H9 (cell line): Measurements from ENCODE around the gene ARL2BP. TPM values are rescaled to one million over a fixed set of nuclear protein-coding genes. Genes with fewer than 3 reads are reported as not detected.

ENCODE experiments used
- DNase-seq: peaks from one replicate; pipeline ENCODE4 v3.0.0-alpha.2; 2017
- H2AFZ ChIP-seq: one replicate; pipeline ENCODE4 v1.6.1; 2013; ENCODE audit warnings: mild to moderate bottlenecking, low read length, control low read depth, moderate library complexity
- H2AK5ac ChIP-seq: 2 replicates; pipeline ENCODE4 v1.6.1; 2013; ENCODE audit warnings: low read length, control low read depth, mixed read lengths; ENCODE audit not compliant: insufficient read length
- H2BK120ac ChIP-seq: one replicate; pipeline ENCODE4 v1.6.1; 2013; ENCODE audit warnings: low read depth, mild to moderate bottlenecking, low read length, control low read depth, inconsistent platforms; ENCODE audit not compliant: poor library complexity, severe bottlenecking
- H2BK12ac ChIP-seq: 2 replicates; pipeline ENCODE4 v1.6.1; 2013; ENCODE audit warnings: low read length, control low read depth, mixed read lengths, low read depth; ENCODE audit not compliant: insufficient read length
- H2BK15ac ChIP-seq: 2 replicates; pipeline ENCODE4 v1.6.1; 2013; ENCODE audit warnings: low read depth, low read length, control low read depth
- H2BK20ac ChIP-seq: one replicate; pipeline ENCODE4 v1.6.1; 2013; ENCODE audit warnings: low read depth, mild to moderate bottlenecking, low read length, control low read depth, inconsistent platforms; ENCODE audit not compliant: poor library complexity, severe bottlenecking
- H2BK5ac ChIP-seq: 2 replicates; pipeline ENCODE4 v1.6.1; 2013; ENCODE audit warnings: low read length, control low read depth, mixed read lengths; ENCODE audit not compliant: insufficient read length
- H3K14ac ChIP-seq: 2 replicates; pipeline ENCODE4 v1.6.1; 2013; ENCODE audit warnings: low read length, control low read depth; ENCODE audit not compliant: insufficient read depth
- H3K18ac ChIP-seq: 2 replicates; pipeline ENCODE4 v1.6.1; 2013; ENCODE audit warnings: low read depth, mild to moderate bottlenecking, mixed read lengths, low read length, control low read depth; ENCODE audit not compliant: insufficient read length
- H3K23ac ChIP-seq: 2 replicates; pipeline ENCODE4 v1.6.1; 2013; ENCODE audit warnings: low read length, control low read depth, mixed read lengths, low read depth; ENCODE audit not compliant: insufficient read length
- H3K23me2 ChIP-seq: 2 replicates; pipeline ENCODE4 v1.6.1; 2013; ENCODE audit warnings: low read depth, mild to moderate bottlenecking, mixed read lengths, low read length, control low read depth; ENCODE audit not compliant: insufficient read length, poor library complexity, severe bottlenecking
- H3K27ac ChIP-seq: 2 replicates; pipeline ENCODE4 v1.5.1; 2013; ENCODE audit warnings: low read length, control low read depth, mixed read lengths, low read depth; ENCODE audit not compliant: insufficient read length
- H3K27me3 ChIP-seq: 2 replicates; pipeline ENCODE4 v1.6.1; 2013; ENCODE audit warnings: low read length, control low read depth, inconsistent platforms; ENCODE audit not compliant: insufficient read depth
- H3K4ac ChIP-seq: 2 replicates; pipeline ENCODE4 v1.6.1; 2013; ENCODE audit warnings: low read depth, mild to moderate bottlenecking, control low read depth, inconsistent platforms, low read length, moderate library complexity
- H3K4me1 ChIP-seq: 2 replicates; pipeline ENCODE4 v1.6.1; 2013; ENCODE audit warnings: low read length, control low read depth, inconsistent platforms; ENCODE audit not compliant: insufficient read depth
- H3K4me2 ChIP-seq: 2 replicates; pipeline ENCODE4 v1.6.1; 2013; ENCODE audit warnings: low read length, control low read depth, mixed read lengths; ENCODE audit not compliant: insufficient read length, insufficient read depth
- H3K56ac ChIP-seq: 2 replicates; pipeline ENCODE4 v1.6.1; 2013; ENCODE audit warnings: low read depth, mild to moderate bottlenecking, mixed read lengths, low read length, control low read depth; ENCODE audit not compliant: insufficient read length
- H3K79me1 ChIP-seq: 2 replicates; pipeline ENCODE4 v1.6.1; 2013; ENCODE audit warnings: low read depth, mild to moderate bottlenecking, moderate library complexity, low read length, control low read depth, inconsistent platforms; ENCODE audit not compliant: insufficient read depth, poor library complexity, severe bottlenecking
- H3K79me2 ChIP-seq: 2 replicates; pipeline ENCODE4 v1.6.1; 2013; ENCODE audit warnings: low read length, control low read depth, inconsistent platforms; ENCODE audit not compliant: insufficient read depth
- H3K9ac ChIP-seq: 2 replicates; pipeline ENCODE4 v1.6.1; 2013; ENCODE audit warnings: low read length, control low read depth, mixed read lengths; ENCODE audit not compliant: insufficient read length; ENCODE audit errors: extremely low read depth
- H3K9me3 ChIP-seq: one replicate; pipeline ENCODE4 v1.6.1; 2013; ENCODE audit warnings: low read depth, low read length, inconsistent platforms; ENCODE audit not compliant: control insufficient read depth
- H3T11ph ChIP-seq: one replicate; pipeline ENCODE4 v1.6.1; 2013; ENCODE audit warnings: mild to moderate bottlenecking, low read length, control low read depth, inconsistent platforms
- H4K20me1 ChIP-seq: one replicate; pipeline ENCODE4 v1.6.1; 2013; ENCODE audit not compliant: control insufficient read depth, insufficient read length, insufficient read depth
- H4K5ac ChIP-seq: 2 replicates; pipeline ENCODE4 v1.6.1; 2013; ENCODE audit warnings: low read depth, mild to moderate bottlenecking, mixed read lengths, low read length, control low read depth; ENCODE audit not compliant: insufficient read length
- H4K8ac ChIP-seq: replicated peaks from 2 replicates; pipeline ENCODE4 v1.6.1; 2013; ENCODE audit warnings: low read length, control low read depth, mixed read lengths, low read depth; ENCODE audit not compliant: insufficient read length
- H4K91ac ChIP-seq: 2 replicates; pipeline ENCODE4 v1.6.1; 2013; ENCODE audit warnings: low read depth, mild to moderate bottlenecking, moderate library complexity, mixed read lengths, low read length, control low read depth; ENCODE audit not compliant: insufficient read length
- H3K27ac Mint-ChIP-seq, 3 experiments: 2 replicates in 2 of 3; 3 replicates in 1 of 3; pipeline ENCODE4 v1.8.0; 2020 to 2021; ENCODE audit warnings: mixed read lengths in 3 of 3, mild to moderate bottlenecking in 1 of 3, moderate library complexity in 1 of 3
- H3K27me3 Mint-ChIP-seq: 2 replicates; pipeline ENCODE4 v1.8.0; 2021; ENCODE audit warnings: low read depth, mild to moderate bottlenecking, moderate library complexity, mixed read lengths
- H3K36me3 Mint-ChIP-seq, 3 experiments: 2 replicates in 2 of 3; 3 replicates in 1 of 3; pipeline ENCODE4 v1.8.0; 2020 to 2021; ENCODE audit warnings: low read depth in 3 of 3, mixed read lengths in 3 of 3; ENCODE audit not compliant: insufficient read depth in 1 of 3
- H3K4me1 Mint-ChIP-seq, 2 experiments: 2 replicates each; pipeline ENCODE4 v1.8.0; 2020; ENCODE audit warnings: mixed read lengths in 2 of 2
- H3K4me3 Mint-ChIP-seq, 2 experiments: 2 replicates in 1 of 2; 3 replicates in 1 of 2; pipeline ENCODE4 v1.8.0; 2020 to 2021; ENCODE audit warnings: mild to moderate bottlenecking in 2 of 2, mixed read lengths in 2 of 2, moderate library complexity in 1 of 2
- H3K9me3 Mint-ChIP-seq, 2 experiments: 2 replicates in 1 of 2; 3 replicates in 1 of 2; pipeline ENCODE4 v1.8.0; 2020; ENCODE audit warnings: mild to moderate bottlenecking in 2 of 2, mixed read lengths in 2 of 2, moderate library complexity in 1 of 2
- CTCF ChIP-seq: fragments of 200-600 bp; sonication (generic); conservative IDR thresholded peaks from 3 replicates; pipeline ENCODE4 v1.8.0; 2021; ENCODE audit warnings: antibody characterized with exemption, mild to moderate bottlenecking
- WGBS: extraction: QIAGEN DNeasy Blood & Tissue Kit; methylation state at CpG from one replicate; pipeline ENCODE4 v1.1.7; 2013; ENCODE audit warnings: missing lambda C conversion rate, low lambda C conversion rate, mixed read lengths; ENCODE audit not compliant: insufficient read length; ENCODE audit errors: extremely low coverage; 5-methylcytosine and 5-hydroxymethylcytosine counted together
- total RNA-seq: library from RNA; stranded (reverse); gene quantifications from 2 replicates; pipeline ENCODE4 v1.2.1, GENCODE V29; 2021

The ARL2BP gene
- total RNA-seq, 1 experiment from 2014 or later, result 18.0 TPM

GRCh38 chr16:57260294-57260929, 15.4 kb downstream of the ARL2BP start:
- no peak overlapping the region for H3K9ac ChIP-seq
- no peaks in the 10 kb centered on the region for H3K79me1 ChIP-seq
- DNase-seq, result peak; percentile 67
- peak overlapping the region; percentile 85 for H2BK12ac ChIP-seq
- H4K8ac ChIP-seq, result no peak overlapping the region
- peak overlapping the region; percentile 4 for H3K4me2 ChIP-seq
- H2BK15ac ChIP-seq, result no peak overlapping the region
- no peak overlapping the region for H2AK5ac ChIP-seq
- no peak for TF ChIP-seq CTCF
- H4K20me1 ChIP-seq, result no peaks in the 10 kb centered on the region
- H3K4me1 ChIP-seq, result peaks cover 3% of the 10 kb centered on the region
- H3K79me2 ChIP-seq, result no peaks in the 10 kb centered on the region
- no peak overlapping the region for H2BK120ac ChIP-seq
- H3K14ac ChIP-seq, result 0 out of 2 replicates have a peak overlapping the region, but pooled peaks have one; percentile 21
- H3K9me3 Mint-ChIP-seq, result no peaks in the 10 kb centered on the region; a peak in 1 of 5 replicates
- no peak overlapping the region for H4K5ac ChIP-seq
- no peak overlapping the region for H2BK20ac ChIP-seq
- H2AFZ ChIP-seq, result peak overlapping the region; percentile 56
- no peak overlapping the region for H3K56ac ChIP-seq
- no CpG with 5 or more reads among the region's 16 CpGs for WGBS
- no peaks in the 10 kb centered on the region; the same call in 1 of the 2 replicates for H3K27me3 Mint-ChIP-seq
- no peak overlapping the region for H4K91ac ChIP-seq
- H3K23ac ChIP-seq, result no peak overlapping the region
- peak overlapping the region; percentile 2 for H3K27ac ChIP-seq
- peak overlapping the region; percentile 78 to 89 (median 83) for H3K27ac Mint-ChIP-seq
- no peaks in the 10 kb centered on the region for H3K23me2 ChIP-seq
- H3K36me3 Mint-ChIP-seq, result no peaks in the 10 kb centered on the region; a peak in 2 of 7 replicates
- peaks cover 15 to 16% of the 10 kb centered on the region in 2 experiments for H3K4me1 Mint-ChIP-seq
- no peaks in the 10 kb centered on the region for H3K27me3 ChIP-seq
- H3K4ac ChIP-seq, result no peak overlapping the region
- no peak overlapping the region for H2BK5ac ChIP-seq
- H3K9me3 ChIP-seq, result no peaks in the 10 kb centered on the region
- peak overlapping the region; percentile 20 to 24; a peak in 2 of 5 replicates for H3K4me3 Mint-ChIP-seq
- no peak overlapping the region for H3T11ph ChIP-seq
- H3K18ac ChIP-seq, result peak overlapping the region; percentile 73
